DND-41 (cell line): ENCODE measurements around the gene RPS15.

Experiments used
- ATAC-seq: fragments of 200-7000 bp; cut with Tn5 transposase; 3 replicates; pipeline ENCODE4 v1.9.1; 2021; ENCODE audit warnings: low read depth; ENCODE audit not compliant: insufficient read depth
- DNase-seq: peaks from one replicate; pipeline ENCODE4 v3.0.0-alpha.2; 2020
- H2AFZ ChIP-seq: 2 replicates; pipeline ENCODE4 v1.6.0; 2012; ENCODE audit warnings: low read depth, low read length
- H3K27ac ChIP-seq: 2 replicates; pipeline ENCODE4 v1.5.1; 2012; ENCODE audit warnings: low read length, inconsistent platforms
- H3K27me3 ChIP-seq: fragments of 200-600 bp; sonication (generic); 2 replicates; pipeline ENCODE4 v1.6.0; 2012; ENCODE audit warnings: low read length, mild to moderate bottlenecking, inconsistent platforms; ENCODE audit not compliant: insufficient read depth, poor library complexity
- H3K36me3 ChIP-seq: 2 replicates; pipeline ENCODE4 v1.5.1; 2012; ENCODE audit warnings: low read length, inconsistent platforms; ENCODE audit not compliant: insufficient read depth
- H3K4me1 ChIP-seq: 2 replicates; pipeline ENCODE4 v1.5.1; 2012; ENCODE audit warnings: mild to moderate bottlenecking, low read length; ENCODE audit not compliant: insufficient read depth
- H3K4me2 ChIP-seq: 2 replicates; pipeline ENCODE4 v1.6.0; 2012; ENCODE audit warnings: mild to moderate bottlenecking, moderate library complexity, low read length, inconsistent platforms; ENCODE audit not compliant: insufficient read depth
- H3K4me3 ChIP-seq, 2 experiments: fragments of 200-600 bp in 1 of 2; shearing (Covaris generic) in 1 of 2; 2 replicates each; pipeline ENCODE4 v1.5.1; 2012 to 2016; ENCODE audit warnings: inconsistent platforms in 2 of 2, low read length in 2 of 2, mild to moderate bottlenecking in 2 of 2, low read depth in 1 of 2, moderate library complexity in 1 of 2
- H3K79me2 ChIP-seq: 2 replicates; pipeline ENCODE4 v1.6.0; 2012; ENCODE audit warnings: low read length, inconsistent platforms; ENCODE audit not compliant: insufficient read depth
- H3K9ac ChIP-seq: 2 replicates; pipeline ENCODE4 v1.6.0; 2012; ENCODE audit warnings: low read depth, mild to moderate bottlenecking, inconsistent platforms, low read length, moderate library complexity
- H3K9me3 ChIP-seq: 2 replicates; pipeline ENCODE4 v1.5.1; 2012; ENCODE audit warnings: low read length, moderate library complexity, mild to moderate bottlenecking, inconsistent platforms; ENCODE audit not compliant: insufficient read depth, severe bottlenecking
- H4K20me1 ChIP-seq: 2 replicates; pipeline ENCODE4 v1.6.0; 2012; ENCODE audit warnings: low read length; ENCODE audit not compliant: insufficient read depth
- EZH2 ChIP-seq: IDR thresholded peaks from 3 replicates; pipeline ENCODE4 v1.6.1; 2012; ENCODE audit warnings: borderline replicate concordance, low read depth, mild to moderate bottlenecking, moderate library complexity, low read length, inconsistent platforms; ENCODE audit not compliant: severe bottlenecking
- TF ChIP-seq, protein P1 (sequence below): IDR thresholded peaks from 2 replicates; pipeline ENCODE4 v1.5.1; 2012; ENCODE audit warnings: borderline replicate concordance, low read length, moderate library complexity, mild to moderate bottlenecking; ENCODE audit not compliant: poor library complexity, severe bottlenecking; ENCODE audit errors: extremely low read depth

RPS15 gene

DNA sequence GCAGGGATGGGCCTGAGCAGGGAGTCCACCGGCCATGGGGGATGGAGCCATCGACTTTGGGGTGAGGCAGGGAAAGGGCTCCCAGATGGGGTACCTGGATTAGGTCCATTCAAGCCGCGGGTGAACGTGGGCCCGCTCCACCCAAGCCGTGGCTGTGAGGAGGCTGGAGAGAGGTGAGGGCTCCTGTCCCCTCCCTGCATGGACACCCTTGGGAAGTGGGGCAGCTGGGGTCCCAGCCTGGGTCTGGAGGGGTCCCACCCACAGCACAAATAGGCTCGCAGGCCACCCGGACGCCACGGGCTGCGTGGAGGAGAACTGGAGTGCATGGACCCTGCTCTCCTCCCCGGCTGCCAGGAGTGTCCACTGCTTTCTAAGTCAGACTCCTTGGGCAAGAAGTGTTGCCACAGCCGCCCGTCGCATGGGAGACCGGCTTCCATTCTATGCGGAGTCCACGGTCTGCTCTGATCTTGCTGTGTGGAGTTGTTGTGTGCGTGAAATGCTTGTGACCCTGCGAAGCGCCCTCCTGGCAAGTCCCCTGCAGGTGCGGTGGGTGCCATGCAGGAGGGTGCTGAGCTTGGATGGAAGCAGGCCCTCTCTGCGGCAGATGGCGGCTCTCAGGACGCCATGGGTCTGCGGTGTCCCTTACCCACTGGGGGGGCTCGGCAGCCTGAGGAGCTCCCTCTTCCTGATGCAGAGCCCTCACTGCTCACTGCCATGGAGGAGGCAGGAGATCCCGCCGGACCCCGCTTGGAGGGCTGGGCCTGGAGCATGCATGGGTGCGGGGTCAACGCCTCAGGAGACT is 28.8 kb upstream of the RPS15 start:
- DNase-seq (no peak), ATAC-seq (no peak)
- Histone ChIP-seq H3K9ac (peak overlapping the region; percentile 100), H3K27me3 (no peaks in the 10 kb centered on the region), H4K20me1 (peaks cover 61% of the 10 kb centered on the region), H3K9me3 (no peaks in the 10 kb centered on the region), H3K4me3 (peak overlapping the region; percentile 37 to 60; a peak in 3 of 4 replicates), H3K27ac (peak overlapping the region; percentile 57), H3K4me2 (peak overlapping the region; percentile 84), H2AFZ (no peak overlapping the region), H3K79me2 (peaks cover 69% of the 10 kb centered on the region), H3K36me3 (peaks cover 59% of the 10 kb centered on the region), H3K4me1 (peaks cover 55% of the 10 kb centered on the region)
- TF ChIP-seq, protein P1, sequence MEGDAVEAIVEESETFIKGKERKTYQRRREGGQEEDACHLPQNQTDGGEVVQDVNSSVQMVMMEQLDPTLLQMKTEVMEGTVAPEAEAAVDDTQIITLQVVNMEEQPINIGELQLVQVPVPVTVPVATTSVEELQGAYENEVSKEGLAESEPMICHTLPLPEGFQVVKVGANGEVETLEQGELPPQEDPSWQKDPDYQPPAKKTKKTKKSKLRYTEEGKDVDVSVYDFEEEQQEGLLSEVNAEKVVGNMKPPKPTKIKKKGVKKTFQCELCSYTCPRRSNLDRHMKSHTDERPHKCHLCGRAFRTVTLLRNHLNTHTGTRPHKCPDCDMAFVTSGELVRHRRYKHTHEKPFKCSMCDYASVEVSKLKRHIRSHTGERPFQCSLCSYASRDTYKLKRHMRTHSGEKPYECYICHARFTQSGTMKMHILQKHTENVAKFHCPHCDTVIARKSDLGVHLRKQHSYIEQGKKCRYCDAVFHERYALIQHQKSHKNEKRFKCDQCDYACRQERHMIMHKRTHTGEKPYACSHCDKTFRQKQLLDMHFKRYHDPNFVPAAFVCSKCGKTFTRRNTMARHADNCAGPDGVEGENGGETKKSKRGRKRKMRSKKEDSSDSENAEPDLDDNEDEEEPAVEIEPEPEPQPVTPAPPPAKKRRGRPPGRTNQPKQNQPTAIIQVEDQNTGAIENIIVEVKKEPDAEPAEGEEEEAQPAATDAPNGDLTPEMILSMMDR = no peak
- TF ChIP-seq EZH2 = no peak

DNA sequence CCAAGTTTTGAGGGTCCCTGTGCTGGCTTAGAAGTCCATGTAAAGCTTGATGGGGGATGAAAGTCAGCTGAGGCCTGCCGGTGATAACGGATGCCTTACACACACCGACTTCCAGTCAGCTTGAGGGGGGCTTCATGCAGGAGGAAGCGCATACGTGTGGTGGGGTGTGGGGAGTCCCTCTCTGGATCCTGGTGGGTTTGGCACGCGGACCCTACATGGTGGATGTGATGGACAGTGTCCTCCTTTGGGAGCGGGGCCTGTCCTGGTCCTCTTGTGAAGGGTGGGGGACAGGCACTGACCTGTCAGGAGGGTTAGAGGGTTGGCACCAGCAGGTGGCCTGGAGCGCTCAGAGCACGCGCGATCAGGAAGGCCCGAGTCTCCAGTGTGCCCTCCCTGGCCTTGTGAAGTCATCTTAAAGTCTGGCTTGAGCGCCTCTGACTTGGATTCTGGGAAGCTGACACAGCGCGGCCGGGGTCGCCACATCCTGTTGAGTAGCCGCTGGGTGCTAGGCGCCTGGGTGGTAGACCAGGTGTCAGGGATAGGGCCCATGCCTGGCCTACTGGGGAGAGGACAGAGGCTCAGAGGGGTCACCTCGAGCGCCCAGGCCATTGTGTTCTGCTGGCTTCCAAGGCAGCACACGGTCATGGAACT is 27.9 kb upstream of the RPS15 start:
- Histone ChIP-seq H3K4me2 (peak overlapping the region; percentile 84), H3K36me3 (peaks cover 63% of the 10 kb centered on the region), H3K4me3 (peak overlapping the region in 1 of 2 experiments; percentile 60; a peak in 2 of 4 replicates), H3K27me3 (no peaks in the 10 kb centered on the region), H2AFZ (no peak overlapping the region), H3K4me1 (peaks cover 55% of the 10 kb centered on the region), H4K20me1 (peaks cover 67% of the 10 kb centered on the region), H3K27ac (peak overlapping the region; percentile 57), H3K9ac (peak overlapping the region; percentile 100), H3K9me3 (no peaks in the 10 kb centered on the region), H3K79me2 (peaks cover 78% of the 10 kb centered on the region)
- ATAC-seq (no peak), DNase-seq (no peak)
- TF ChIP-seq, protein P1 = no peak
- no peak for TF ChIP-seq EZH2

DNA sequence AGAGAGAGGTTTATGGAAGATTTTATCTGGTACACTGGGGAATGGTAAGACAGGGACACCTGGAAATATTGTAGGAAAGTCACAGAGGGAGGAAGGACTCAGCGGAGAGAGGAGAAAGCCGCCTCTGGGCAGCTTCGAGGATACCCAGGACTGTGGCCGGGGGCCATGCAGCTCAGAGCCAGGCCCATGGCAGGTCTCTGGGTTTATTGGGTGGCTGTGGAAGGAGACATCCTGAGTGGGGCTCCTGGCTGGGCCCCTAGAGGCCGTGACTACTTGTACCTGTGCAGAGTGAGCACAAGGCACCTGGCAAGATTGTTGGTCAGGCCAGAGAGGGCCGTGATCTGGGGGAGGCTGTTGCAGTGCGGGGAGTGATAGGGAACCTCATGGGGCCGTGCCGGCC is 27.4 kb upstream of the RPS15 start:
- H3K9me3 ChIP-seq = no peaks in the 10 kb centered on the region
- peak overlapping the region; percentile 100 for H3K9ac ChIP-seq
- no peak overlapping the region for H2AFZ ChIP-seq
- no peaks in the 10 kb centered on the region for H3K27me3 ChIP-seq
- H3K79me2 ChIP-seq = peaks cover 83% of the 10 kb centered on the region
- ATAC-seq = no peak
- H3K27ac ChIP-seq = peak overlapping the region; percentile 57; the same call in 1 of the 2 replicates
- peaks cover 73% of the 10 kb centered on the region for H4K20me1 ChIP-seq
- peak overlapping the region in 1 of 2 experiments; percentile 60; a peak in 1 of 4 replicates for H3K4me3 ChIP-seq
- DNase-seq = no peak
- peak overlapping the region; percentile 84; the same call in 1 of the 2 replicates for H3K4me2 ChIP-seq
- TF ChIP-seq, protein P1 = no peak
- no peak for TF ChIP-seq EZH2
- H3K36me3 ChIP-seq = peaks cover 69% of the 10 kb centered on the region
- H3K4me1 ChIP-seq = peaks cover 55% of the 10 kb centered on the region
